Measurements from ENCODE around the gene TWF1. TPM values are rescaled to one million over a fixed set of nuclear protein-coding genes. Genes with fewer than 3 reads are reported as not detected.

The TWF1 gene
- total RNA-seq (2022; extraction: Qiagen RNA extraction; ENCODE audit: low read depth): 59.3 to 91.9 TPM (median 74.2 TPM) in 5 replicates

DNA sequence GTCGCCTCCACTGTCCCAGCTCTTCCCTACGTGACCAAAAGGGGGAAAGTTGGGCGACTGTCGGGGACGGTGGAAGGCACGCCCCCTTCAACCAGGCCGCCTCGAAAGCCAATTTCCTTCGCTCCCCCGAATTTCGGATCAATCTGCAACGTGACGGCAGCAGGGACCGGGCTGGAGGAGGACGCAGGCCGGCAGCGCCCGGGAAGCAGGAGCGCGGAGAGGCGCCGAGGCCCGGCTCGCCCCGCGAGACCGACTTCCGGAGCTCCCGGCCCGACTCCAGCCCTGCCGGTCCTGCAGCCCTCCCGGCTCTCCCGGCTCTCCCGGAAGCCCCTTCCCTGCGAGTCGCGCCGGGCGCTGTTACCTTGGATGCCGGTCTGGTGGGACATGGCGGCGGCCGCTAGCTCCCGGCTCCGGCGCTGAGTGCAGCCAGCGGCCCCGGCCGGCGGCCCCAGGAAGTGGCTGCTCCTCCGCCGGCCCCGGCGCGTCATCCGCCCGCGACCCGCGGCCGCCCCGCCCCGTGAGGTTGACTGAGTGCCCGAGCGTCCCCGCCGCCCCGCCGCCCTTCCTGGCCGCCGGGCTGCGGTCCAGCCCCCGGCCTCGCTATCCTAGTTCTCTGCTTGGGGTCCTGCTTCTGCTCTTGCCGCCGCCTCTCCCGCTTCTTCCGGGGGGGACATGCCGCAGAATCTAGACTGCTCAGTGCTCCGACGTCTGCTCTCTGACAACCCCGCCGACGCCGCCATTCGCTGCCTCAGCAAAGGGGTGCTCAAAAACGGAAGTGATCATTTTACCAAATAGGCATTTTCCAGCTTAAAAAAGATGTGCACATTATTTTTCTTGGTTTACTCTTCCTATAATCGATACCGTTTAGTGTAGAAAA lies at the start of gene TWF1:
Gene TWF1 (minus strand): TSS at position 458 of the 877 bp plus-strand sequence. CDS start 72 bp downstream, at position 386.

DNA sequence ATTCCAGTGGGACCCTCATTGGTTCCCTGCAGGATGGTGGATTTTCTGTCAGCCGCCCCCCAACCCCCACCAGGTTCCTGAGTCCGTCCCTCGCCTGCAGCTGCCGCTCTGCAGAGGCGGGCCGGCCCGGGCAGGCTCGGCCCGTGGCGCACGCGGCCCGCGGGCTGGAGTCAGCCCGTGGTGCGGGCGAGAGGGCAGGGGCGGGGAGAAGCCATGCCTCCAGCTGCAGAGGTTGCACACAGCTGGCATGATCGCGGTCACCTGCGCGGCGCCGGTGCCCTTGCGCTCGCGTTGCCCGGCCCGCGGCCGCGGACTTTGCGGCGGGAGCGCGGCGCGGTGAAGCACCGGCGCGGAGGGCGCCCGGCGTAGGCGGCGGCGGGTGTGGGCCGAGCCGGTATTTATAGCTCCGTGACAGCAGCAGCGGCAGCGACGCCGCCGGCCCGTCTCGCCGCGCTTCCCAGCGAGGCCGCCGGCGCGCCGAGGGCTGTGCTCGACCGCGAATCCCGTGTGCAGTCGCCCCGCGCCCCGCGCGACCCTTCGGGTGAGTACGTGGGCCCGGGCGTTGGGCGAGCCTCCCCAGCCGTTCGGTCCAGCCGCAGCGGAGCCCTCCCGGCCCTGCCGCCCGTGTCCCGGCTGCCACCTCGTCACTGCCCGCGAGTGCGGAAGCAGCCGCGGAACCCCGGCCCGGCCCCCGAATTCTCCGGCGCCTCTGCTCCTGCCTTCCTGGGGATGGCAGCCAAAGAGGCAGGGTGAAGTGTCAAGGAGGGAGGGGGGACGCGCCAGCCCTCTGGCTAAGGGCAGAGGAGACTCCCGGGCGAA lies 29.7 kb upstream of the TWF1 start, which contains the start of gene TMEM117:
Gene TMEM117 (plus strand): TSS at position 426 of the 819 bp plus-strand sequence.

DNA sequence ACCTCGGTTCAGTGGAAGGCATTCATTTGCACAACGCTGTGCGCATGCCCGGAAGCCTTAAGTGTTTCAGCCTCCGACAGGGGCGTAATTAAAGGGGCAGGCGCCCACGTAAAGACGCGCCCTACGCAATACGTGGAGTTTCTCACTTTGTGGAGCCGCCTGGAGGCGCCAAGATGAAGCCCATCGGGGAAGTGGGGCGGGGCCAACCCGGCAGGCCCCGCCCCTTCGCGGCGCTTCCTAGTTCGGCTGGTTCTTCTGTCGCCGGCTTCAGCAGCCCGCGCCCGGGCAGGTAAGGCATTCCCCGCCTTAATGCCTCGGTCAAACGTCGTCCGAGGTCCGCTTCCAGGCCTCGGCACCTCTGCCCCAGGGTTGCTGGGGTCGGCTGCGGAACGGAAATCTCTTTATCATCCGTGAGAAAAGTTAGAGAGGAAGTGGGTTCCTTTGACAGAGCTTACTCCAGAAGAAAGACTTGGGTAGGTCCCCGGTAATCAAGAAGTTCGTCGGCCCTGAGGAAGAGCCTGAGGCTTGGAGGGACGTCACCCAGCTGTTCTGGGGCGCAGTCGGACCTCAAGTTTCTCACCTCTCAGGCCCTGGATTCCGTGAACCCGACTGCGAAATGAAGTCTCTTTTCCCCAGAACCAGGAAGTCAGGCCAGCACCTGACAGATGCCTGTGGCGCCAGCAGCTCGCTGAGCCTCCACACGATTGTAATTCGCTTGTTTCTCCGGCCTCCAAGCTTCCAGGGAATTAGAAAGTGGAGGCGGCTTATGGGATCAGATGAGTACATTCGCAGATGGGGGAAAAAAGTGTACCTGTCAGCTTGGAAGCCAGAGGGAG lies 47.2 kb downstream of the TWF1 start, which contains the start of the genes IRAK4 and PUS7L:
Gene IRAK4 (plus strand): TSS at position 224 of the 836 bp plus-strand sequence. CDS start 9,161 bp downstream, outside the sequence.
Gene PUS7L (minus strand): TSS at position 63 of the 836 bp plus-strand sequence. CDS start 3,545 bp downstream, outside the sequence.

Other genes starting within 250 kb of the TWF1 start
- 2.3 to 7.5 TPM (median 4.8 TPM) in 5 replicates for gene PUS7L, start 47.5 kb downstream of the TWF1 start, total RNA-seq (2022; extraction: Qiagen RNA extraction; ENCODE audit: low read depth)
- 2.7 to 5.6 TPM (median 4.6 TPM) in 5 replicates for gene IRAK4, start 47.4 kb downstream of the TWF1 start, total RNA-seq (2022; extraction: Qiagen RNA extraction; ENCODE audit: low read depth)
- gene TMEM117, start 29.8 kb upstream of the TWF1 start, total RNA-seq (2022; extraction: Qiagen RNA extraction; ENCODE audit: low read depth): 1.4 to 3.2 TPM (median 2.1 TPM) in 5 replicates